Neutrophil (primary cell): ENCODE measurements around the gene STH.

ENCODE experiments used
- H3K27ac ChIP-seq: fragments of 200-600 bp; sonication (generic); 2 replicates; pipeline ENCODE4 v1.5.1; 2016; ENCODE audit warnings: mild to moderate bottlenecking, moderate library complexity
- H3K27me3 ChIP-seq: fragments of 200-600 bp; sonication (generic); 2 replicates; pipeline ENCODE4 v1.6.0; 2016; ENCODE audit warnings: mild to moderate bottlenecking
- H3K36me3 ChIP-seq: fragments of 200-600 bp; sonication (generic); 2 replicates; pipeline ENCODE4 v1.5.1; 2017
- H3K4me1 ChIP-seq, 2 experiments: fragments of 200-600 bp in 1 of 2; sonication (generic) in 1 of 2; 1 replicate in 1 of 2; 2 replicates in 1 of 2; pipeline versions ENCODE4 v1.5.1 to v1.6.1; 2013 to 2016; ENCODE audit warnings: low read depth in 1 of 2, low read length in 1 of 2, mild to moderate bottlenecking in 1 of 2, moderate library complexity in 1 of 2; ENCODE audit not compliant: control insufficient read depth in 1 of 2, insufficient read depth in 1 of 2
- H3K4me3 ChIP-seq, 2 experiments: fragments of 200-600 bp in 1 of 2; sonication (generic) in 1 of 2; 1 replicate in 1 of 2; 2 replicates in 1 of 2; pipeline ENCODE4 v1.5.1; 2013 to 2016; ENCODE audit warnings: low read depth in 1 of 2, low read length in 1 of 2, mild to moderate bottlenecking in 1 of 2, moderate library complexity in 1 of 2
- H3K9me3 ChIP-seq: fragments of 200-600 bp; sonication (generic); 2 replicates; pipeline ENCODE4 v1.5.1; 2016
- CTCF ChIP-seq: fragments of 200-600 bp; sonication (generic); IDR thresholded peaks from 2 replicates; pipeline ENCODE4 v1.5.1; 2016; ENCODE audit warnings: antibody characterized with exemption

The STH gene

GRCh38 chr17:45986056-45986455 is 13.0 kb upstream of the STH start:
- Histone ChIP-seq H3K27me3 (no peaks in the 10 kb centered on the region), H3K4me3 (no peak overlapping the region), H3K9me3 (no peaks in the 10 kb centered on the region), H3K36me3 (no peaks in the 10 kb centered on the region), H3K27ac (no peak overlapping the region), H3K4me1 (no peaks in the 10 kb centered on the region)
- no peak for TF ChIP-seq CTCF

GRCh38 chr17:45987706-45988105 is 11.3 kb upstream of the STH start:
- TF ChIP-seq CTCF = no peak
- H3K4me3 ChIP-seq = no peak overlapping the region
- no peaks in the 10 kb centered on the region for H3K9me3 ChIP-seq
- H3K36me3 ChIP-seq = no peaks in the 10 kb centered on the region
- no peak overlapping the region for H3K27ac ChIP-seq
- H3K4me1 ChIP-seq = no peaks in the 10 kb centered on the region
- no peaks in the 10 kb centered on the region for H3K27me3 ChIP-seq

GRCh38 chr17:45989759-45990158 is 9.3 kb upstream of the STH start:
- no peaks in the 10 kb centered on the region for H3K36me3 ChIP-seq
- no peak overlapping the region for H3K4me3 ChIP-seq
- no peaks in the 10 kb centered on the region for H3K9me3 ChIP-seq
- H3K27me3 ChIP-seq = no peaks in the 10 kb centered on the region
- no peak overlapping the region for H3K27ac ChIP-seq
- TF ChIP-seq CTCF = no peak
- no peaks in the 10 kb centered on the region for H3K4me1 ChIP-seq

- no peaks in the 10 kb centered on the region for H3K4me1 ChIP-seq
- TF ChIP-seq CTCF = no peak
- no peaks in the 10 kb centered on the region for H3K27me3 ChIP-seq
- no peak overlapping the region for H3K27ac ChIP-seq
- H3K4me3 ChIP-seq = no peak overlapping the region
- no peaks in the 10 kb centered on the region for H3K36me3 ChIP-seq
- H3K9me3 ChIP-seq = no peaks in the 10 kb centered on the region
Measured at GRCh38 chr17:45990886-45991285, 8.2 kb upstream of the STH start.

GRCh38 chr17:45991341-45991740 is 7.7 kb upstream of the STH start:
- Histone ChIP-seq H3K4me3 (no peak overlapping the region), H3K9me3 (no peaks in the 10 kb centered on the region), H3K4me1 (no peaks in the 10 kb centered on the region), H3K27ac (no peak overlapping the region), H3K36me3 (no peaks in the 10 kb centered on the region), H3K27me3 (no peaks in the 10 kb centered on the region)
- TF ChIP-seq CTCF = no peak

- H3K9me3 ChIP-seq = no peaks in the 10 kb centered on the region
- TF ChIP-seq CTCF = no peak
- no peaks in the 10 kb centered on the region for H3K4me1 ChIP-seq
- no peaks in the 10 kb centered on the region for H3K27me3 ChIP-seq
- no peak overlapping the region for H3K27ac ChIP-seq
- H3K36me3 ChIP-seq = no peaks in the 10 kb centered on the region
- H3K4me3 ChIP-seq = no peak overlapping the region
Measured at GRCh38 chr17:45992175-45992574, 6.9 kb upstream of the STH start.
